Lower lobe of right lung (tissue), 2 donors: ENCODE data around the gene TMEM129. TPM values are rescaled to one million over a fixed set of nuclear protein-coding genes. Genes with fewer than 3 reads are reported as not detected.
"Not testable (repeated sequence)": the region's sequence is repeated elsewhere in the genome, so short reads cannot be mapped to it uniquely, and the experiment has no call there.

Experiments used
- ATAC-seq, 2 donors: fragments of 200-7000 bp; cut with Tn5 transposase; one replicate each; pipeline ENCODE4 v1.9.1; 2020 to 2022; ENCODE audit warnings: mild to moderate bottlenecking in 2 of 2, moderate library complexity in 2 of 2
- DNase-seq: peaks from one replicate; pipeline ENCODE4 v3.0.0-alpha.2; 2020
- H3K27ac ChIP-seq: fragments of 200-600 bp; one replicate; pipeline ENCODE4 v1.8.0; 2022
- H3K27me3 ChIP-seq: fragments of 200-600 bp; one replicate; pipeline ENCODE4 v1.8.0; 2022; ENCODE audit warnings: low read depth
- H3K36me3 ChIP-seq: fragments of 200-600 bp; one replicate; pipeline ENCODE4 v1.8.0; 2022; ENCODE audit warnings: mild to moderate bottlenecking
- H3K4me1 ChIP-seq: fragments of 200-600 bp; one replicate; pipeline ENCODE4 v1.8.0; 2022
- H3K4me3 ChIP-seq: fragments of 200-600 bp; one replicate; pipeline ENCODE4 v1.8.0; 2022; ENCODE audit warnings: mild to moderate bottlenecking
- H3K9me3 ChIP-seq: fragments of 200-600 bp; one replicate; pipeline ENCODE4 v1.8.0; 2022
- intact Hi-C: fragments of 100-400 bp; cut with DNase I; formaldehyde crosslinking; loops from one replicate; pipeline ENCODE4 v1.11.0; 2022
- total RNA-seq: library from RNA; stranded (reverse); fragmentation: NEBNext Ultra II Directional; extraction: Animal tissue kit (Norgen Biotek cat#: 25700); gene quantifications from one replicate; pipeline ENCODE4 v1.2.1, GENCODE V29; 2021
- TF ChIP-seq, protein P1 (sequence below): fragments of 200-600 bp; IDR thresholded peaks from one replicate; pipeline ENCODE4 v1.8.0; 2022; ENCODE audit warnings: antibody characterized with exemption, mild to moderate bottlenecking
- donor health status: DM: no; HTN: yes; CAD: no; lungs with severe emphysema.

The TMEM129 gene
- total RNA-seq, 1 donor from 2014 or later, result 30.9 TPM

DNA sequence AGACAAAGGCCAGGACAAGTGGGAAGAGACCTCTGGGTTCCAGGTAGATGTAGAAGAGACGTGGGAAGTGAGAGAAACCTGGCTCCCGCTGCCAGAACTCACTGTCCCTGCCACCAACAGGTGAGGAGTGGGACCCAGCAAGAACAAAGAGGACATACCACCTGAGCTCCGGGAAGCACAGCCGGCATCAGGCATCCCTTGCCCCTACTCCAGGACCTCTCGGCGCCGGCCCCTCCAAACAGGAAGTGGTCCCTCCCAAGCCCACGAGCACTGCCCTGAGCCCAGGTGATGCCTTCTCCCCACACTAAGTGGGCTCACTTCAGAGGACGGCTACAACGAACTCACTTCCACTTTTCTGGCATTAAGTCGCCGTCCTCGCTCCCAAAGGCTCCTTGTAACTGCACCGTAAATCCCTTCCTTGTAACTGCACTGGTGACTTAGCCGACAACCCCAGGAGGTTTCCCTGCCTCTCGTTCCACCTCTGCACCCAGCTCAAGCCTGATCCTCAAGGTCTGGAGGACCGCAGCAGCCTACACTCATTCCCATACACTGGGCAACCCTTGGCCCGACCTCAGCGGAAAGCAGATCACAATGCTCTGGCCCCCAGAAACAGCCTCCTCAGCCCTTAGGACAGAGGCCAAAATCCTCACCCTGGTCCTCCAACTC, 45.9 kb downstream of the TMEM129 start:
- ATAC-seq (no peak), DNase-seq (no peak)
- Histone ChIP-seq H3K27ac (no peak overlapping the region), H3K4me1 (no peaks in the 10 kb centered on the region), H3K4me3 (no peak overlapping the region), H3K9me3 (no peaks in the 10 kb centered on the region), H3K36me3 (no peaks in the 10 kb centered on the region), H3K27me3 (no peaks in the 10 kb centered on the region)
- intact Hi-C loops, result no loop called here
- TF ChIP-seq, protein P1, sequence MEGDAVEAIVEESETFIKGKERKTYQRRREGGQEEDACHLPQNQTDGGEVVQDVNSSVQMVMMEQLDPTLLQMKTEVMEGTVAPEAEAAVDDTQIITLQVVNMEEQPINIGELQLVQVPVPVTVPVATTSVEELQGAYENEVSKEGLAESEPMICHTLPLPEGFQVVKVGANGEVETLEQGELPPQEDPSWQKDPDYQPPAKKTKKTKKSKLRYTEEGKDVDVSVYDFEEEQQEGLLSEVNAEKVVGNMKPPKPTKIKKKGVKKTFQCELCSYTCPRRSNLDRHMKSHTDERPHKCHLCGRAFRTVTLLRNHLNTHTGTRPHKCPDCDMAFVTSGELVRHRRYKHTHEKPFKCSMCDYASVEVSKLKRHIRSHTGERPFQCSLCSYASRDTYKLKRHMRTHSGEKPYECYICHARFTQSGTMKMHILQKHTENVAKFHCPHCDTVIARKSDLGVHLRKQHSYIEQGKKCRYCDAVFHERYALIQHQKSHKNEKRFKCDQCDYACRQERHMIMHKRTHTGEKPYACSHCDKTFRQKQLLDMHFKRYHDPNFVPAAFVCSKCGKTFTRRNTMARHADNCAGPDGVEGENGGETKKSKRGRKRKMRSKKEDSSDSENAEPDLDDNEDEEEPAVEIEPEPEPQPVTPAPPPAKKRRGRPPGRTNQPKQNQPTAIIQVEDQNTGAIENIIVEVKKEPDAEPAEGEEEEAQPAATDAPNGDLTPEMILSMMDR, result no peak

DNA sequence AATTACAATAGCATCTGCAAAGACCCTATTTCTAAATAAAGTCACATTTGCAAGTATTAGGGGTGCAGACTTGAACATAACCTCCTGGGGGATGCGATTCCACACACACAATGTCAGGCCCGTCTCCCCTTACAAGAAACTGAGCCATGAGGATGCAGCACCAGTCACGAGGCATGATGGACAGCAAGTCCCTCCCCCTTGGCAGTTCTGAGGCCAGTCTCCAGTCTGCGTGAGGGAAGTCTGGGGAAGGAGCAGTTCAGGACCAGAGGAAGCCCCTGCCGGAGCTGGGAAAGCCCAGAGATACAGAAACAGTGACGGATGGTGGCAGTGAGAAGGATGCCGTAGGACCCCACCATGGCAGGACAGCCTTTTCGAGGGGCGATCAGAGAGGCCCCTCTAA, 46.4 kb downstream of the TMEM129 start:
- intact Hi-C loops, result no loop called here
- H3K27me3 ChIP-seq, result no peaks in the 10 kb centered on the region
- no peak for DNase-seq
- no peak for ATAC-seq
- H3K36me3 ChIP-seq, result no peaks in the 10 kb centered on the region
- H3K4me3 ChIP-seq, result no peak overlapping the region
- H3K4me1 ChIP-seq, result no peaks in the 10 kb centered on the region
- H3K9me3 ChIP-seq, result no peaks in the 10 kb centered on the region
- TF ChIP-seq, protein P1, result no peak
- no peak overlapping the region for H3K27ac ChIP-seq

GRCh38 chr4:1673671-1674070, 47.5 kb downstream of the TMEM129 start:
- Histone ChIP-seq H3K27me3 (no peaks in the 10 kb centered on the region), H3K9me3 (no peaks in the 10 kb centered on the region), H3K27ac (no peak overlapping the region), H3K4me3 (no peak overlapping the region), H3K36me3 (no peaks in the 10 kb centered on the region), H3K4me1 (no peaks in the 10 kb centered on the region)
- intact Hi-C loops, result no loop called here
- no peak for DNase-seq
- ATAC-seq, result no peak
- TF ChIP-seq, protein P1, result no peak

- H3K9me3 ChIP-seq, H3K36me3 ChIP-seq, intact Hi-C loops, H3K27ac ChIP-seq, H3K4me1 ChIP-seq, ATAC-seq, H3K4me3 ChIP-seq, DNase-seq, H3K27me3 ChIP-seq: not testable (repeated sequence)
Measured at GRCh38 chr4:1671011-1671410, 50.1 kb downstream of the TMEM129 start.

GRCh38 chr4:1670279-1670678, 50.8 kb downstream of the TMEM129 start:
- H3K4me1 ChIP-seq, result no peaks in the 10 kb centered on the region
- ATAC-seq (no peak), DNase-seq (no peak)
- no peaks in the 10 kb centered on the region for H3K36me3 ChIP-seq
- H3K27me3 ChIP-seq, result no peaks in the 10 kb centered on the region
- no peaks in the 10 kb centered on the region for H3K9me3 ChIP-seq
- intact Hi-C loops, result no loop called here
- TF ChIP-seq, protein P1, result no peak
- H3K4me3 ChIP-seq, result no peak overlapping the region
- H3K27ac ChIP-seq, result no peak overlapping the region

DNA sequence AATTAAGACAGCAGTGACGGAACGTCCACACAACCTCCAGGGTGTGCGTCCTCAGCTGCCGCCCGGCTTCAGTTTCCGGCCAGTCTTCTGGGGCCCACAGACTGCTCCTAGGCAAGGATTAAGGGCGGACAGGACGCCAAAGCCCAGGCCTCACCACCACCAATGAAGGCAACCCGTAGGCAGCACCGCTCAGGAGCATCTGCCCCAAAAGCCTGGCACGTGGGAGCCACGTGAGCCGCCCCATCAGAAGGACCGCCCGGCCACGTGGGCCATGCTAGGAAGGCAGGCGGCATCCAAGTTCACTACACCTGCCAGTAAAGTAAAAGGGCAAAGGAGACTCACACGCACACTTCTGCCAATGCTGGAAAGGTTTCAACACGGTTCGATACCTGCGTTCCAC, 51.3 kb downstream of the TMEM129 start:
- TF ChIP-seq, protein P1, result no peak

More for the DNA sequence above, 51.3 kb downstream of the TMEM129 start:
- Histone ChIP-seq H3K4me1 (no peaks in the 10 kb centered on the region), H3K9me3 (no peaks in the 10 kb centered on the region), H3K4me3 (no peak overlapping the region), H3K27ac (no peak overlapping the region), H3K27me3 (no peaks in the 10 kb centered on the region), H3K36me3 (no peaks in the 10 kb centered on the region)
- intact Hi-C loops, result no loop called here
- ATAC-seq, result no peak
- DNase-seq, result no peak
